HUES48 (cell line): ENCODE data around the gene GALNT9.

ENCODE experiments used
- H3K27ac ChIP-seq: one replicate; pipeline ENCODE4 v1.7.0; 2013; ENCODE audit warnings: low read depth, low read length, inconsistent platforms
- H3K27me3 ChIP-seq: 2 replicates; pipeline ENCODE4 v1.6.1; 2013; ENCODE audit warnings: mild to moderate bottlenecking, low read length; ENCODE audit not compliant: control insufficient read depth, insufficient read depth
- H3K36me3 ChIP-seq: 2 replicates; pipeline ENCODE4 v1.6.1; 2013; ENCODE audit warnings: low read length; ENCODE audit not compliant: control insufficient read depth, insufficient read depth
- H3K4me1 ChIP-seq: 2 replicates; pipeline ENCODE4 v1.6.1; 2013; ENCODE audit warnings: mild to moderate bottlenecking, low read length; ENCODE audit not compliant: control insufficient read depth, insufficient read depth
- H3K4me3 ChIP-seq: 2 replicates; pipeline ENCODE4 v1.5.1; 2013; ENCODE audit warnings: mild to moderate bottlenecking, low read depth, low read length
- H3K9ac ChIP-seq: 2 replicates; pipeline ENCODE4 v1.6.1; 2013; ENCODE audit warnings: mild to moderate bottlenecking, low read depth, low read length, moderate library complexity
- H3K9me3 ChIP-seq: 2 replicates; pipeline ENCODE4 v1.6.1; 2013; ENCODE audit warnings: low read length; ENCODE audit not compliant: control insufficient read depth, insufficient read depth

Gene GALNT9

DNA sequence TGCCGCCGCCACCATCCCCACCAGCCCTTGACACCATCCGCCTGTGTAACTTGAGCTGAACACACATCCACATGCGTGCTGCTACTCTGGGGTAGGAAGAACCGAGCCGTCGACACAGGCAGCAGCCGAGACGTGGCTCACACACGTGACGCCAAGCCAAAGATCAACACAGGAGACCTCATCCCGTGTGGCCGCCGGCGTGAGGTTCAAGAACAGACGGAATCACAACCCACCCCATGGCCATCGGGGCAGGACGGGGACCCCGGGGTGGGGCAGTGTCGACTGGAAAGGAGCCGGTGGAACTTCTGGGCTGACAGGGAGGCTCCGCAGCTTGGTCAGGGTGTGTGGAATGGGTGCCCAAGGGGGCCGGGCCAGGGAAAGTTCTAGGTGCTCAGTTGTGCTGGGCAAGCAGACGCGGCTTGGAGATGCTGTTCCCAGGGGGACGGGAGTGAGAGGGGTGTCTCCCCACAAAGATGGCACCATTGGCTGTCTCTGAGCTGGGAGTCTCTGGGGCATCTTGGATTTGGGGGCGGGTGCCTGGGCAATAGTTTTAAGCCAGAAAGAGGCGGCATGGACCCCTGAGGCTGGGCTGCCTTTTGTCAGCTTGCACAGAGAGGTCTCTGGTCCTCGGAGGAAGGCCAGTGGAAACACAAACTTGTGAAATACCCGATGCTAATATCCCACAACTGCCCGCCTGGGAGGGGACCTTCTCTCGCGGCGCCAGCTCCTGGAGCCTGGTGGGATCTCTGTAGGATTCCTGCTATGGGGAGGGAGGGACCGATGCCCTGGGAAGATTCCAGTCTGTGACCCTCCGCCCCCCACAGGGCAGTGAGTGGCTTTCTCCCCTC lies 41.8 kb downstream of the GALNT9 start:
- H3K4me1 ChIP-seq = peaks cover 3% of the 10 kb centered on the region; the same call in 1 of the 2 replicates
- H3K4me3 ChIP-seq = no peak overlapping the region
- H3K27ac ChIP-seq = no peak overlapping the region
- no peak overlapping the region for H3K9ac ChIP-seq
- peaks cover 3% of the 10 kb centered on the region; the same call in 1 of the 2 replicates for H3K27me3 ChIP-seq
- H3K36me3 ChIP-seq = no peaks in the 10 kb centered on the region
- H3K9me3 ChIP-seq = peaks cover 5% of the 10 kb centered on the region

DNA sequence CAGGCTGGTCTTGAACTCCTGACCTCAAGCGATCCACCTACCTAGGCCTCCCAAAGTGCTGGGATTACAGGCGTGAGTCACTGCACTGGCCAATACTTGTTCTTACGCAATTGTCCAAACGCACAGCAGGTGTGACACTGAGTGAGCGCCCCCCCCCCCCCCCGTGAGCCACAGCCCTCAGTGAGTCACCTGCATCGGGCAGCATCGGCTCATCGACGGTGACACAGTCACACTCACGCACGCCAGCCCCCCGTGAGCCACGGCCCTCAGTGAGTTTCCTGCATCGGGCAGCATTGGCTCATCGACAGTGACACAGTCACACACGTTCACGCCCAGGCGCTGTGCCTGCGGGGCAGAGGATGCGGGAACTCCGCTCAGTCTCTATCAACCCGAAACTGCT lies 42.5 kb downstream of the GALNT9 start:
- no peak overlapping the region for H3K9ac ChIP-seq
- peaks cover 3% of the 10 kb centered on the region; the same call in 1 of the 2 replicates for H3K4me1 ChIP-seq
- no peaks in the 10 kb centered on the region for H3K36me3 ChIP-seq
- no peak overlapping the region for H3K27ac ChIP-seq
- no peak overlapping the region for H3K4me3 ChIP-seq
- peaks cover 3% of the 10 kb centered on the region; the same call in 1 of the 2 replicates for H3K27me3 ChIP-seq
- H3K9me3 ChIP-seq = peaks cover 5% of the 10 kb centered on the region; the same call in 1 of the 2 replicates

DNA sequence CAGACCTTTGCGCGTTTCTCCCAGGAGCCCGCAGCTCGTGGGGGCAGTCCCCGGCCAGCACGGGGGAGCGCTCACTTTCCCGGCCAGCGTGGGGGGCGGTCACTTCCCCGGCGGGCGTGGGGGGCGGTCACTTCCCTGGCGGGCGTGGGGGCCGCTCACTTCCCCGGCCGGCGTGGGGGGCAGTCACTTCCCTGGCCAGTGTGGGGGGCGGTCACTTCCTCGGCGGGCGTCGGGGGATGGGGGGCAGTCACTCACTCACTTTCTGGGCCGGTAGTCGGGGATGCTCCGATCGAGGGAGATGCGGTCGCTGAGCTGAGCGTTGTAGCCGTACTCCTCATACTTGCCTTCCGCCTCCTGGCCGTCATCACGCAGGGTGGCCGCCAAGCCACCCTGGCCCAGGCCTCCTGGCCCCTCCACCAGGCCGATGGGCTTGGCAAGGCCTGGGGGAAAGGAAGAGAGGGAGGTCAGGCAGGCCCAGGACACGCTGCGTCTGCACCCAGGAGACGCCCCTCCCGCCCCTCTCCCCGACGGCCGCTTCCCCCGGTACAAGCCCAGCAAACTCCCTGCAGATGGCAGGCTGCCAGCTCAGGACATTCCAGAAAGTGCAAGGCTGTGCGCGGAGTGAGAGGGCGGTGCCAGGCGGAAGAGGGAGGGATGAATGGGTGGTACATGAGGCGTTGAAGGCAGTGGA lies 43.3 kb downstream of the GALNT9 start:
- no peaks in the 10 kb centered on the region for H3K36me3 ChIP-seq
- no peak overlapping the region for H3K27ac ChIP-seq
- H3K4me1 ChIP-seq = peaks cover 3% of the 10 kb centered on the region; the same call in 1 of the 2 replicates
- no peaks in the 10 kb centered on the region for H3K9me3 ChIP-seq
- no peak overlapping the region; the same call in 1 of the 2 replicates for H3K4me3 ChIP-seq
- H3K27me3 ChIP-seq = peaks cover 3% of the 10 kb centered on the region; the same call in 1 of the 2 replicates
- H3K9ac ChIP-seq = no peak overlapping the region

DNA sequence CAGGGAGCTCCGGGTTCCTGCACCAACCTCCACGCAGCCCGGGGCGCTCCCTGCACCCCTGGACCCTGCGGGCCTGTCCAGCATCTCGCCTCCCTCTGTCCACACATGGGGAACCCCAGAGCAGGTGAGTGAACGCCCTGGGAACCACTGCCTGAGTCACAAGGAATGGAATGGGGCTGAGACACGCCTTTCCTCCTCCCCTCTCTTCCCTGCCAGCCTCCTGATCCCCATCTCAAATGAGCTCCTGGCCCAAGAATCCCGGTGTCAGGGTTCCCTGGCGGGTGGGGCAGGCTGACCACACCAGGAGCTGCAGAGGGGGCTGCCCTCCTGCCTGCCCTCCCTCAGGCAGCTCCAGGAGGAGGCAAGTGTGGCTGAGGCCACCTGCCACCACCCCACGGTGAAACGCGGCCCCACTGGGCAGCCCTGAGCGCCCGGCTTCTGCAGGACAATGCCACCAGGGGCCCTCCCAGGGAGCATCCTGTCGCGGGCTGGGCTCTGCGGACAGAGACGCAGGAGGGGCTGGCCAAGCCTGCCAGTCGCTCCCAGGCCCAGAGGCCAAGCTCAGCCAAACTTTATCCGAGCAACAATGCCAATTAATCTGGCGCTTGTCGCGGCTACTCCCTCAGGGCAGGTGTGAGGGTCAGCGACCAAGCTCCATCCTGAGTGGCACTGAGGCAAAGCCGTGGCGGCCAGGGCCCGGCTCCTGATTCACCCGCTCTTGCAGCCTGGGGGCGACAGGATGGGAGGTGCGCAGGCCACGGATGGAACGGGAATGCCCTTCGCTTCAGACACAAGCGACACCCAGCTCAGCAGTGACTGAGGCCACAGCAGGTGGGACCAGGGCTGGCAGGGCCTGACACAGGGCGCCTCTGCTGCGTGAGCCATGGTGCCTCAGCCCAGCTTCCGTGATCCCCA lies 44.3 kb downstream of the GALNT9 start:
- no peak overlapping the region for H3K9ac ChIP-seq
- H3K9me3 ChIP-seq = no peaks in the 10 kb centered on the region
- no peaks in the 10 kb centered on the region for H3K36me3 ChIP-seq
- peaks cover 3% of the 10 kb centered on the region; the same call in 1 of the 2 replicates for H3K27me3 ChIP-seq
- H3K4me3 ChIP-seq = no peak overlapping the region
- H3K4me1 ChIP-seq = peaks cover 3% of the 10 kb centered on the region; the same call in 1 of the 2 replicates
- no peak overlapping the region for H3K27ac ChIP-seq

DNA sequence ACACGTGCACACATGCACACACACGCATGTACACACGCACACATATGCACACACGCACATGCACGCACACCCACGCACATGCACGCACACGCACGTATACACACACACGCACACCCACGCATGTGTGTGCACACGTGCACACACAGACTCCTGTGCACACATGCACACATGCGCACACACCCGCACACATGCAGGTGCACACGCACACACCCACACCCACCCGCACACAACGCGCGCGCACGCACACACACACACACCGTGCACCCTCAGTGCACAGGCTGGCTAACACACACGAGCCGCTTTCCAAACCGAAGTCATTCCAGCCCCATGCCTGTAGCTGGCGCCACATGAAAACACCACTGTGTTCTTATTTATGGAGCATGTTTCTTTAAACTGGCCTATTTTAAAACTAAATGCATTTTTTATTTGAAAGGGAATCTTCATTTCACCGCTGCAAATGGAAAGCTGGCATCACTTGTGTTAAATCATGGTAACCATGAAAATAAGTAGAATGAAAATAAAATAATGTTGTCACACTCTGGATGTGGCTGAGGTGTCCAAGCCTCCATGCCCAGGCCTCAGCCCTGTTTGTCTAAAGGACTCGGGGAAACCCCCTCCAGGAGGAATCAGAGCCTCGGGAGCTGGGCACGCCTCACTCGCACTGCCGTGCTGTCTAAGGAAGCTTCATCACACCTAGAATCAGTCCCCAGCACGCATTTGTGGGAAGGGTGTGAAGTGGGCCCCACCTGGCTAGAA lies 45.1 kb downstream of the GALNT9 start:
- Histone ChIP-seq H3K36me3 (no peaks in the 10 kb centered on the region), H3K27me3 (peaks cover 3% of the 10 kb centered on the region; the same call in 1 of the 2 replicates), H3K27ac (no peak overlapping the region), H3K4me3 (no peak overlapping the region), H3K4me1 (no peaks in the 10 kb centered on the region; the same call in 1 of the 2 replicates), H3K9me3 (no peaks in the 10 kb centered on the region), H3K9ac (no peak overlapping the region)

DNA sequence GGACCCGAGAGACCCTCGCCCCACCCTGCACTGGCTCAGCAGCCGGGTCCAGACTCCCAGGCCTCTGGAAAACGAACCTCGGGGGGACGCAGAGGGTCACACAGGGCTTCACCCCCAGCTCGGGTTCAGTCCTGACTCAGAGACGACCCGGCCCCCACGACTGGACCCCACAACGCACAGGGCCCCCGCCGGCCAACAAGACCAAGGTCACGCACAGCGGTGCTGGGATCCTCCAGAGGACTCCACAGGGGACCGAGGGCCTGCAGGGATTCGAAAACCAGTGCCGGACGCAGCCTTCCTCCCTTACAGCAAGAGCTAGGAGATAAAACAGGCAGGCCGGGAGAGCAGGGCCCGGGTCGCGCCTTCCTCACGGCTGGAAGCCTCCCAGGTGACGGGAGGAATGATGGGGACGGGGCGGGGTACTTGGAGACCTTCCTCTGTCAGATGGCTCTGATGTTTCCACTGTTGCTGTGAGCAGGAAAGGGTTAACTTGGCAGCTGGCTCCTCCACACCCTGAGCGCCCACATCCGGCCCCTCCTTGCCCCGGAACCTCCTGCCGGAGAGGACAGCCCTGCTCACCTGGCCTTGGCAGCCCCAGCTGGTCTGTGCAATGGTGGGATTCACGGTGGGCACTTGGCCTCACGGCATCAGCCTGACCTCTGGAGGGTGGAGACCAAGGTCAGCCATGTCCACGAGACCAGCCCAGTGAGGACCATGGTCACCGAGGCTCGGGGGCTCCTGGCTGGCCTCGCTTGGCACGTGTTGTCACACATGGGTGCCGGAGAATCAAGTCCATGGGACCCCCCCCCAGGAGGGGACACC lies 46.2 kb downstream of the GALNT9 start:
- Histone ChIP-seq H3K4me3 (no peak overlapping the region), H3K27me3 (peaks cover 3% of the 10 kb centered on the region; the same call in 1 of the 2 replicates), H3K9ac (no peak overlapping the region), H3K36me3 (no peaks in the 10 kb centered on the region), H3K9me3 (no peaks in the 10 kb centered on the region), H3K4me1 (no peaks in the 10 kb centered on the region; the same call in 1 of the 2 replicates), H3K27ac (no peak overlapping the region)

DNA sequence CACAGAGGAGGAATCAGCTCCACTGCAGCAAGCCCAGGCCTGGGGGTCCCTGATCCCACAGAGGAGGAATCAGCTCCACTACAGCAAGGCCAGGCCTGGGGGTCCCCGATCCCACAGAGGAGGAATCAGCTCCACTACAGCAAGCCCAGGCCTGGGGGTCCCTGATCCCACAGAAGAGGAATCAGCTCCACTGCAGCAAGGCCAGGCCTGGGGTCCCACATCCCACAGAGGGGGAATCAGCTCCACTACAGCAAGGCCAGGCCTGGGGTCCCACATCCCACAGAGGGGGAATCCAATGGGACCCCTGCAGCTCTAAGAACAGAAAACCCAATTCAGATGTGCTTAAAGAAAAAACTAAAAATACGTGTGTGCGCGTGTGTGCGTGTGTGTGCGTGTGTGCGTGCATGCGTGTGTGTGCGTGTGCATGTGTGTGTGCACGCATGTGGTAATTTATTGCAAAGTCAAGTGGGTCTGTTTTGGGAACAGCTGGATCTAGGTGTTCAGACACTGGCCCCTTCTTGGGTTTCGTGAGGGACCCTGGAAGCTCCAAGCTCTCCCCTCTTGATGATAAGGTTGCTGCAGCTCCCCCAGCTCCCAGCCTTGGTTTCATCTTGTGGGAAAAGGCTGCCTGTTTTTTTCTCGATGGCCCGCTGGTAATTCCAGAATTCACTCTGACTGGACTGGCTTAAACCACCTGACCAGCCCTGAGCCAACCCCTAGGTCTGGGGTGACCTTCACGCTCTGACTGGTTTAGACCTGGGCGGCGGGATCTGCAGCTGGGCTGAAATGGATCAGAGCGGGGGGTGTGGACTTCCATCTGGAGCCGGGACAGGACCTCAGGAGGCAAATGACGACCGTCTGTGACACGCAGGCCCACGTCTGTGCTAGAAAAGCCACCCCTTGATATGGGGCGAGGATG lies 47.1 kb downstream of the GALNT9 start:
- Histone ChIP-seq H3K27me3 (peaks cover 3% of the 10 kb centered on the region; the same call in 1 of the 2 replicates), H3K9ac (no peak overlapping the region), H3K4me3 (no peak overlapping the region), H3K27ac (no peak overlapping the region), H3K36me3 (no peaks in the 10 kb centered on the region), H3K9me3 (no peaks in the 10 kb centered on the region), H3K4me1 (no peaks in the 10 kb centered on the region; the same call in 1 of the 2 replicates)

DNA sequence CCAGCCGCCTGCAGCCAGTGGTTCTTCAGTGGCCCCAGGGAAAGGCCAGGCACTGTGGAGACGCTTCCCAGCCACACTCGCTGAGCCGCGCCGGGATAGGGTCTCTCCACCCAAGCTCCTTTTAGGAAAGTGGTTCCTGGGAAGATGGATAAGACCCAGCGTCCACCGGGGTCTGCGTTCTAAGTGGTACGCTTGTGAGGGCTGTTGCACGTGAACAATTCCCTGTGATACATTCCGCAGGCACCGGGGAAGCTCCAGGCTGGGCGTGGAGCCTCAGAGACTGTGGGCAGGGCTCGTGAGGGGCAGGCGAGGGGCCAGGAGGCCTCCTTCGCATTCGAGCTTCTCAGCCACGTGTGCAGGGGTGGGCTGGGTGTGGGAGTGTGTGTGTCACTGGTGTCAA lies 48.4 kb downstream of the GALNT9 start:
- Histone ChIP-seq H3K4me1 (no peaks in the 10 kb centered on the region; the same call in 1 of the 2 replicates), H3K36me3 (no peaks in the 10 kb centered on the region), H3K27ac (no peak overlapping the region), H3K9me3 (no peaks in the 10 kb centered on the region), H3K9ac (no peak overlapping the region), H3K27me3 (peaks cover 5% of the 10 kb centered on the region; the same call in 1 of the 2 replicates), H3K4me3 (no peak overlapping the region)

DNA sequence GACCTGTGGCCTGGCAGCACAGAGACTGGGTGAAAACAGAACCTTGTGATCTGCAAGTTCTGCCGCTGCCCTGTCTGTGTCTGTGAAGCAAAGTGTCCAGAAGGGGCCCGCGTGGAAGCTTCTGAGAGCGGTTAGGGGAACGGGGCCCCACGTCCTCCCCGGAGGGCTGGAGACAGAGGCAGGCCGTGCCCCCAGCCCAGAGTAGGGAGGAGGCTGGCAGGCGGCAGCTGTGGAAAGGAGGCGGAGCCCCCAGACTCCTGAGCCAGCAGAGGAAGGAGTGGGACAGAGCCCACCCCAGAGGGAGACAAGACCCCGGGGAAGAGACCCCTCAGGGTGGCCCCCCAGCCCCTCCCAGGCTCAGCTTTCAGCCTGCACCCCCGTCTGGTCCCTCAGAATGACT lies 49.0 kb downstream of the GALNT9 start:
- Histone ChIP-seq H3K9me3 (no peaks in the 10 kb centered on the region), H3K4me3 (no peak overlapping the region), H3K27ac (no peak overlapping the region), H3K27me3 (0 out of 2 replicates have a peak, but pooled peaks cover 2% of the 10 kb centered on the region), H3K36me3 (no peaks in the 10 kb centered on the region), H3K4me1 (no peaks in the 10 kb centered on the region; the same call in 1 of the 2 replicates), H3K9ac (no peak overlapping the region)
